K562 (cell line): ENCODE measurements around the gene RCSD1. TPM values are rescaled to one million over a fixed set of nuclear protein-coding genes. Genes with fewer than 3 reads are reported as not detected.

Experiments
- GATA2 ChIP-seq: sonication (generic); formaldehyde crosslinking; IDR thresholded peaks from 2 replicates; pipeline ENCODE4 v1.4.0; 2020; ENCODE audit warnings: mild to moderate bottlenecking, missing genetic modification reagents
- IRF2 ChIP-seq: sonication (generic); formaldehyde crosslinking; IDR thresholded peaks from 2 replicates; pipeline ENCODE4 v1.8.1; 2022; ENCODE audit warnings: mild to moderate bottlenecking, missing genetic modification reagents
- NR1H2 ChIP-seq: sonication (generic); formaldehyde crosslinking; IDR thresholded peaks from 2 replicates; pipeline ENCODE4 v1.4.0; 2020; ENCODE audit warnings: mild to moderate bottlenecking, missing genetic modification reagents
- NRF1 ChIP-seq, 2 experiments: fragments of 450-650 bp; IDR thresholded peaks in 1 of 2; conservative IDR thresholded peaks in 1 of 2; 2 replicates each; pipeline ENCODE4 v1.6.1; 2014; ENCODE audit warnings: mild to moderate bottlenecking in 2 of 2
- PTBP1 ChIP-seq: fragments of 200-400 bp; formaldehyde crosslinking; IDR thresholded peaks from 2 replicates; pipeline ENCODE4 v1.6.1; 2017; ENCODE audit warnings: low read depth, low read length
- SPI1 ChIP-seq: IDR thresholded peaks from 2 replicates; pipeline ENCODE4 v1.6.1; 2011; ENCODE audit warnings: low read depth, low read length, control low read depth, borderline replicate concordance
- polyA plus RNA-seq, 8 experiments: library from polyadenylated mRNA; depleted of rRNA in 4 of 8; stranded (reverse) in 5 of 8; unstranded in 3 of 8; fragments of >200 nt; fragmentation: Nextera tagmentation in 2 of 8; fragmentation: Illumina TruSeq in 1 of 8; extraction: Ambion mirVana in 2 of 8; extraction: Trizol in 1 of 8; gene quantifications; 2 replicates each; pipeline versions ENCODE4 v1.2.1 to v1.2.3, GENCODE V29; 2011 to 2014; ENCODE audit warnings: inconsistent platforms in 1 of 8, missing spikeins in 1 of 8
- total RNA-seq, 7 experiments: library from RNA; depleted of rRNA in 6 of 7; stranded (reverse); fragments of >200 nt in 6 of 7; fragmentation: Illumina TruSeq in 2 of 7; extraction: Trizol in 2 of 7; gene quantifications; 2 replicates each; pipeline versions ENCODE4 v1.2.1 to v1.2.3, GENCODE V29; 2011 to 2021; ENCODE audit warnings: low replicate concordance in 1 of 7
- TF ChIP-seq, protein P1 (sequence below): fragments of 450-650 bp; IDR thresholded peaks from 2 replicates; pipeline ENCODE4 v1.6.1; 2016; ENCODE audit warnings: mild to moderate bottlenecking, moderate library complexity
- TF ChIP-seq, protein P2 (sequence below): fragments of 250-450 bp; sonication (Bioruptor Pico); IDR thresholded peaks from 2 replicates; pipeline ENCODE4 v1.5.0; 2021

The RCSD1 gene
- total and polyA plus RNA-seq, 9 of the 15 experiments (the other 6 are each of a cell fraction or from before 2014, with no cell fraction given) = 7.8 to 69.8 (median 45.3) TPM

DNA sequence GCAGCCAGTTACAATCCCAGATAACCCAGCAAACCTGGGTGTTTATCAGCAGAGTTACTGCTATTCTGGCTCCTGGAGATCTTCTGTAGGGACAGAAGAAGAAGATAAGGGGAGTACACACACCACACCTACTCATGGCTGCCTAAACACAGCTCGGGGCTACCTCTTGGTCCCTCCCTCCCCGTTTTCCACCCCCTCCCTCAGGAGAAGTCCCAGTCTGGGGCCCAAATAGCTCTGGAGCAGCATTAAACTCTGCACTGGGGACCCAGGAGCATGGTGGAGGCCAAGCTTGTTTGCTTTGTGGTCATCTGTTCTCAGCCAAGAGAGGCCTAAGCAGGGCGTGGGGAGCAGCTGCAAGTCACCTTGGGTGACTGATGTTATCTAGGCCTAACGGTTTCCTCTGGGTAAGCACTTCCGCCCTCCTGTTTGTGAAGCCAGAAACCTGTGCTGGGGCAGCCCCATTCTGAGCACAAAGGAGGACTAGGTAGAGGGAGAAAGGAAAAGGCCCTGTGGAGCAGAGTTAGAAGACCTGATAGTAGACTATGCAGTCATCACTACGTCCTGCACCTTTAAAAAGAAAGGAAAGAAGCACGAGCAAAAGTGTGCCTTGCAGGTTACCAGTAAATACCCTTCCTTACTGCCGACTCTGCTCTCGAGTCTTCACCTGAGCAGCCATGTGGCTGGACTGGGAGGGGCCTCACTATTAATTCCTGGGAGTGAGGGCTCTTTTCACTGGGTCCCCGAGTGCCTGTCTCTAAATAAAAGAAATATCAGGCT, 2.0 kb upstream of the RCSD1 start (continued):
- peak; percentile 97 for TF ChIP-seq SPI1
- peak; percentile 70 to 73 for TF ChIP-seq NRF1 (conservative IDR thresholded peaks at IDR 0.05 in 1 of 2, IDR thresholded peaks at IDR 0.05 in 1 of 2)
- TF ChIP-seq, protein P1, sequence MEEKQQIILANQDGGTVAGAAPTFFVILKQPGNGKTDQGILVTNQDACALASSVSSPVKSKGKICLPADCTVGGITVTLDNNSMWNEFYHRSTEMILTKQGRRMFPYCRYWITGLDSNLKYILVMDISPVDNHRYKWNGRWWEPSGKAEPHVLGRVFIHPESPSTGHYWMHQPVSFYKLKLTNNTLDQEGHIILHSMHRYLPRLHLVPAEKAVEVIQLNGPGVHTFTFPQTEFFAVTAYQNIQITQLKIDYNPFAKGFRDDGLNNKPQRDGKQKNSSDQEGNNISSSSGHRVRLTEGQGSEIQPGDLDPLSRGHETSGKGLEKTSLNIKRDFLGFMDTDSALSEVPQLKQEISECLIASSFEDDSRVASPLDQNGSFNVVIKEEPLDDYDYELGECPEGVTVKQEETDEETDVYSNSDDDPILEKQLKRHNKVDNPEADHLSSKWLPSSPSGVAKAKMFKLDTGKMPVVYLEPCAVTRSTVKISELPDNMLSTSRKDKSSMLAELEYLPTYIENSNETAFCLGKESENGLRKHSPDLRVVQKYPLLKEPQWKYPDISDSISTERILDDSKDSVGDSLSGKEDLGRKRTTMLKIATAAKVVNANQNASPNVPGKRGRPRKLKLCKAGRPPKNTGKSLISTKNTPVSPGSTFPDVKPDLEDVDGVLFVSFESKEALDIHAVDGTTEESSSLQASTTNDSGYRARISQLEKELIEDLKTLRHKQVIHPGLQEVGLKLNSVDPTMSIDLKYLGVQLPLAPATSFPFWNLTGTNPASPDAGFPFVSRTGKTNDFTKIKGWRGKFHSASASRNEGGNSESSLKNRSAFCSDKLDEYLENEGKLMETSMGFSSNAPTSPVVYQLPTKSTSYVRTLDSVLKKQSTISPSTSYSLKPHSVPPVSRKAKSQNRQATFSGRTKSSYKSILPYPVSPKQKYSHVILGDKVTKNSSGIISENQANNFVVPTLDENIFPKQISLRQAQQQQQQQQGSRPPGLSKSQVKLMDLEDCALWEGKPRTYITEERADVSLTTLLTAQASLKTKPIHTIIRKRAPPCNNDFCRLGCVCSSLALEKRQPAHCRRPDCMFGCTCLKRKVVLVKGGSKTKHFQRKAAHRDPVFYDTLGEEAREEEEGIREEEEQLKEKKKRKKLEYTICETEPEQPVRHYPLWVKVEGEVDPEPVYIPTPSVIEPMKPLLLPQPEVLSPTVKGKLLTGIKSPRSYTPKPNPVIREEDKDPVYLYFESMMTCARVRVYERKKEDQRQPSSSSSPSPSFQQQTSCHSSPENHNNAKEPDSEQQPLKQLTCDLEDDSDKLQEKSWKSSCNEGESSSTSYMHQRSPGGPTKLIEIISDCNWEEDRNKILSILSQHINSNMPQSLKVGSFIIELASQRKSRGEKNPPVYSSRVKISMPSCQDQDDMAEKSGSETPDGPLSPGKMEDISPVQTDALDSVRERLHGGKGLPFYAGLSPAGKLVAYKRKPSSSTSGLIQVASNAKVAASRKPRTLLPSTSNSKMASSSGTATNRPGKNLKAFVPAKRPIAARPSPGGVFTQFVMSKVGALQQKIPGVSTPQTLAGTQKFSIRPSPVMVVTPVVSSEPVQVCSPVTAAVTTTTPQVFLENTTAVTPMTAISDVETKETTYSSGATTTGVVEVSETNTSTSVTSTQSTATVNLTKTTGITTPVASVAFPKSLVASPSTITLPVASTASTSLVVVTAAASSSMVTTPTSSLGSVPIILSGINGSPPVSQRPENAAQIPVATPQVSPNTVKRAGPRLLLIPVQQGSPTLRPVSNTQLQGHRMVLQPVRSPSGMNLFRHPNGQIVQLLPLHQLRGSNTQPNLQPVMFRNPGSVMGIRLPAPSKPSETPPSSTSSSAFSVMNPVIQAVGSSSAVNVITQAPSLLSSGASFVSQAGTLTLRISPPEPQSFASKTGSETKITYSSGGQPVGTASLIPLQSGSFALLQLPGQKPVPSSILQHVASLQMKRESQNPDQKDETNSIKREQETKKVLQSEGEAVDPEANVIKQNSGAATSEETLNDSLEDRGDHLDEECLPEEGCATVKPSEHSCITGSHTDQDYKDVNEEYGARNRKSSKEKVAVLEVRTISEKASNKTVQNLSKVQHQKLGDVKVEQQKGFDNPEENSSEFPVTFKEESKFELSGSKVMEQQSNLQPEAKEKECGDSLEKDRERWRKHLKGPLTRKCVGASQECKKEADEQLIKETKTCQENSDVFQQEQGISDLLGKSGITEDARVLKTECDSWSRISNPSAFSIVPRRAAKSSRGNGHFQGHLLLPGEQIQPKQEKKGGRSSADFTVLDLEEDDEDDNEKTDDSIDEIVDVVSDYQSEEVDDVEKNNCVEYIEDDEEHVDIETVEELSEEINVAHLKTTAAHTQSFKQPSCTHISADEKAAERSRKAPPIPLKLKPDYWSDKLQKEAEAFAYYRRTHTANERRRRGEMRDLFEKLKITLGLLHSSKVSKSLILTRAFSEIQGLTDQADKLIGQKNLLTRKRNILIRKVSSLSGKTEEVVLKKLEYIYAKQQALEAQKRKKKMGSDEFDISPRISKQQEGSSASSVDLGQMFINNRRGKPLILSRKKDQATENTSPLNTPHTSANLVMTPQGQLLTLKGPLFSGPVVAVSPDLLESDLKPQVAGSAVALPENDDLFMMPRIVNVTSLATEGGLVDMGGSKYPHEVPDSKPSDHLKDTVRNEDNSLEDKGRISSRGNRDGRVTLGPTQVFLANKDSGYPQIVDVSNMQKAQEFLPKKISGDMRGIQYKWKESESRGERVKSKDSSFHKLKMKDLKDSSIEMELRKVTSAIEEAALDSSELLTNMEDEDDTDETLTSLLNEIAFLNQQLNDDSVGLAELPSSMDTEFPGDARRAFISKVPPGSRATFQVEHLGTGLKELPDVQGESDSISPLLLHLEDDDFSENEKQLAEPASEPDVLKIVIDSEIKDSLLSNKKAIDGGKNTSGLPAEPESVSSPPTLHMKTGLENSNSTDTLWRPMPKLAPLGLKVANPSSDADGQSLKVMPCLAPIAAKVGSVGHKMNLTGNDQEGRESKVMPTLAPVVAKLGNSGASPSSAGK = peak; percentile 94
- TF ChIP-seq, protein P2, sequence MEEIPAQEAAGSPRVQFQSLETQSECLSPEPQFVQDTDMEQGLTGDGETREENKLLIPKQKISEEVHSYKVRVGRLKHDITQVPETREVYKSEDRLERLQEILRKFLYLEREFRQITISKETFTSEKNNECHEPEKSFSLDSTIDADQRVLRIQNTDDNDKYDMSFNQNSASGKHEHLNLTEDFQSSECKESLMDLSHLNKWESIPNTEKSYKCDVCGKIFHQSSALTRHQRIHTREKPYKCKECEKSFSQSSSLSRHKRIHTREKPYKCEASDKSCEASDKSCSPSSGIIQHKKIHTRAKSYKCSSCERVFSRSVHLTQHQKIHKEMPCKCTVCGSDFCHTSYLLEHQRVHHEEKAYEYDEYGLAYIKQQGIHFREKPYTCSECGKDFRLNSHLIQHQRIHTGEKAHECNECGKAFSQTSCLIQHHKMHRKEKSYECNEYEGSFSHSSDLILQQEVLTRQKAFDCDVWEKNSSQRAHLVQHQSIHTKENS (CRISPR knock-in tag) = no peak
- no peak for TF ChIP-seq NR1H2
- TF ChIP-seq PTBP1 = no peak
- no peak for TF ChIP-seq IRF2 (CRISPR knock-in tag)
- peak; percentile 97 for TF ChIP-seq GATA2 (CRISPR knock-in tag)
